Neuronal stem cell (in vitro differentiated cells): ENCODE data around the gene PARP15.

Source experiments
- DNase-seq: peaks from one replicate; pipeline ENCODE4 v3.0.0-alpha.2; 2013; ENCODE audit warnings: low spot score
- H2AFZ ChIP-seq: one replicate; pipeline ENCODE4 v1.6.1; 2013; ENCODE audit warnings: mild to moderate bottlenecking, low read length, inconsistent platforms
- H2AK5ac ChIP-seq: 2 replicates; pipeline ENCODE4 v1.6.1; 2013; ENCODE audit warnings: low read depth, mild to moderate bottlenecking, inconsistent platforms, low read length, moderate library complexity, mixed read lengths
- H2BK120ac ChIP-seq: 2 replicates; pipeline ENCODE4 v1.6.1; 2013; ENCODE audit warnings: low read depth, mild to moderate bottlenecking, inconsistent platforms, low read length, moderate library complexity, mixed read lengths
- H2BK12ac ChIP-seq: one replicate; pipeline ENCODE4 v1.6.1; 2013; ENCODE audit warnings: low read length, inconsistent platforms
- H2BK15ac ChIP-seq: 2 replicates; pipeline ENCODE4 v1.6.1; 2013; ENCODE audit warnings: mild to moderate bottlenecking, low read length, inconsistent platforms, mixed read lengths
- H2BK5ac ChIP-seq: one replicate; pipeline ENCODE4 v1.6.1; 2013; ENCODE audit warnings: inconsistent platforms, mild to moderate bottlenecking, low read length, moderate library complexity
- H3K14ac ChIP-seq: one replicate; pipeline ENCODE4 v1.6.1; 2013; ENCODE audit warnings: low read length, inconsistent platforms
- H3K18ac ChIP-seq: 2 replicates; pipeline ENCODE4 v1.6.1; 2013; ENCODE audit warnings: low read length, inconsistent platforms
- H3K23ac ChIP-seq: 2 replicates; pipeline ENCODE4 v1.6.1; 2013; ENCODE audit warnings: low read depth, mild to moderate bottlenecking, mixed read lengths, low read length, inconsistent platforms; ENCODE audit not compliant: poor library complexity
- H3K27ac ChIP-seq: replicated peaks from 3 replicates; pipeline ENCODE4 v1.5.1; 2013; ENCODE audit warnings: low read length, inconsistent platforms
- H3K27me3 ChIP-seq, 3 experiments: 2 replicates each; pipeline ENCODE4 v1.6.1; 2013; ENCODE audit warnings: low read length in 3 of 3, mild to moderate bottlenecking in 2 of 3, inconsistent platforms in 1 of 3, low read depth in 1 of 3, mixed read lengths in 1 of 3, moderate library complexity in 1 of 3; ENCODE audit not compliant: control insufficient read depth in 3 of 3, insufficient read depth in 3 of 3
- H3K36me3 ChIP-seq, 2 donors: replicated peaks in 1 of 2; 2 replicates each; pipeline ENCODE4 v1.6.1; 2013; ENCODE audit warnings: low read length in 2 of 2; ENCODE audit not compliant: control insufficient read depth in 2 of 2, insufficient read depth in 2 of 2
- H3K4ac ChIP-seq: 2 replicates; pipeline ENCODE4 v1.6.1; 2013; ENCODE audit warnings: inconsistent platforms, mild to moderate bottlenecking, low read length, moderate library complexity
- H3K4me1 ChIP-seq, 2 donors: 1 replicate in 1 of 2; 2 replicates in 1 of 2; pipeline ENCODE4 v1.6.1; 2013; ENCODE audit warnings: low read length in 2 of 2, low read depth in 1 of 2; ENCODE audit not compliant: control insufficient read depth in 2 of 2, insufficient read depth in 1 of 2
- H3K4me2 ChIP-seq: one replicate; pipeline ENCODE4 v1.6.1; 2013; ENCODE audit warnings: mild to moderate bottlenecking, low read length, inconsistent platforms; ENCODE audit not compliant: insufficient read depth, poor library complexity, severe bottlenecking
- H3K4me3 ChIP-seq, 2 donors: 2 replicates each; pipeline ENCODE4 v1.5.1; 2013; ENCODE audit warnings: low read length in 2 of 2, mild to moderate bottlenecking in 2 of 2, inconsistent platforms in 1 of 2, moderate library complexity in 1 of 2
- H3K79me1 ChIP-seq: one replicate; pipeline ENCODE4 v1.6.1; 2013; ENCODE audit warnings: low read depth, mild to moderate bottlenecking, inconsistent platforms, low read length, moderate library complexity
- H3K9ac ChIP-seq: one replicate; pipeline ENCODE4 v1.6.1; 2013; ENCODE audit warnings: mild to moderate bottlenecking, low read depth, low read length, inconsistent platforms; ENCODE audit not compliant: poor library complexity
- H3K9me3 ChIP-seq, 2 donors: replicated peaks in 1 of 2; 2 replicates each; pipeline versions ENCODE3 to v1.6.1; 2013; ENCODE audit warnings: low read length in 2 of 2, mild to moderate bottlenecking in 2 of 2, inconsistent platforms in 1 of 2, low read depth in 1 of 2, mixed read lengths in 1 of 2, moderate library complexity in 1 of 2; ENCODE audit not compliant: control insufficient read depth in 2 of 2, insufficient read depth in 1 of 2
- H4K8ac ChIP-seq: one replicate; pipeline ENCODE4 v1.6.1; 2013; ENCODE audit warnings: low read depth, mild to moderate bottlenecking, inconsistent platforms, low read length, moderate library complexity
- H4K91ac ChIP-seq: one replicate; pipeline ENCODE4 v1.6.1; 2013; ENCODE audit warnings: low read length, low read depth, mild to moderate bottlenecking, inconsistent platforms; ENCODE audit not compliant: poor library complexity
- WGBS, 2 donors: extraction: QIAGEN DNeasy Blood & Tissue Kit; methylation state at CpG; one replicate each; pipeline ENCODE4 v1.1.7; 2013; ENCODE audit warnings: missing lambda C conversion rate in 2 of 2, mixed read lengths in 1 of 2; ENCODE audit not compliant: insufficient read length in 2 of 2, insufficient replicate concordance in 1 of 2; ENCODE audit errors: extremely low coverage in 2 of 2; 5-methylcytosine and 5-hydroxymethylcytosine counted together

The PARP15 gene

DNA sequence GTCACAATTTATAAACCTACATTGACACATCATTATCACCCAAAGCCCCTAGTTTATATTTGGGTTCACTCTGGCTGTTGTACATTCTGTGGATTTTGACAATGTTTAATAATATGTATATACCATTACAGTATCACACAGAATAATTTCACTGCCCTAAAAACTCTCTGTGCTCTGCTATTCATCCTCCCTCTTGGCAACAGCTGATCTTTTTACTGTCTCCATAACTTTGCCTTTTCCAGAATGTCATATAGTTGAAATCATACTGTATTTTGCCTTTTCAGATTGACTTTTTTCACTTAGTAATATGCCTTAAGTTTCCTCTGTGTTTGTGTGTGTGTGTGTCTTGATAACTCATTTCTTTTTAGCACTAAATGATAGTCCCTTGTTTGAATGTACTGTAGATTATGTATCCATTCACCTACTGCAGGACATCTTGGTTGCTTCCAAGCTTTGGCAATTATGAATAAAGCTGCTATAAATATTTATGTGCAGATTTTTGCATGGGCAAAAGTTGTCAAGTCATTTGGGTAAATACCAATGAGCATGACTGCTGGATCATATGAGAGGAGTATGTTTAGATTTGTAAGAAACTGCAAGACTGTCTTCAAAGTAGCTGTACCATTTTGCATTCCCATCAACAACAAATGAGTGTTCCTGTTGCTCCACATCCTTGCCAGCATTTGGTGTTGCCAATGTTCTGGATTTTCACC is 9.5 kb downstream of the PARP15 start:
- Histone ChIP-seq H3K27me3 (no peaks in the 10 kb centered on the region), H2BK120ac (no peak overlapping the region), H3K27ac (no peak overlapping the region), H3K4me3 (no peak overlapping the region), H3K9ac (no peak overlapping the region), H4K91ac (no peak overlapping the region), H3K4me2 (no peak overlapping the region), H2BK5ac (no peak overlapping the region), H2AK5ac (no peak overlapping the region), H3K18ac (no peak overlapping the region), H2BK15ac (no peak overlapping the region), H2BK12ac (no peak overlapping the region), H3K4me1 (no peaks in the 10 kb centered on the region), H2AFZ (no peak overlapping the region), H3K23ac (no peak overlapping the region), H3K36me3 (no peaks in the 10 kb centered on the region), H3K9me3 (peaks cover 5% of the 10 kb centered on the region in 2 donors), H4K8ac (no peak overlapping the region), H3K14ac (no peak overlapping the region), H3K4ac (no peak overlapping the region), H3K79me1 (no peaks in the 10 kb centered on the region)
- no peak for DNase-seq

DNA sequence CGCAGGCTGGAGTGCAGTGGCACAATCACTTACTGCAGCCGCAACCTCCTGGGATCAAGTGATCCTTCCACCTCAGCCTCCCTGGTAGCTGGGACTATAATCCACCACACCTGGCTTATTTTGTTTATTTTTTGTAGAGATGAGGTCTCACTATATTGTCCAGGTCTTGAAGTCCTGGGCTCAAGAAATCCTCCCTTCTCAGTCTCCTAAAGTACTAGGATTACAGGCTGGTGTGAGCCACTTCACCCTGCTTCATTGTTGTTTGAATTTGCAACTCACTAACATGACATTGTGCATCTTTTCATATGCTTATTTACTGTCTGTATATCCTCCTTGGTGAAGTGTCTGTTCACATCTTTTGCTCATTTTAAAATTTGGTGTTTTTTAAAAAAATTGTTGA is 10.1 kb downstream of the PARP15 start:
- H2BK5ac ChIP-seq, result no peak overlapping the region
- no peaks in the 10 kb centered on the region for H3K27me3 ChIP-seq
- no peak overlapping the region for H2BK15ac ChIP-seq
- H3K23ac ChIP-seq, result no peak overlapping the region
- H3K9ac ChIP-seq, result no peak overlapping the region
- no peaks in the 10 kb centered on the region for H3K36me3 ChIP-seq
- no peak overlapping the region for H2BK120ac ChIP-seq
- no peaks in the 10 kb centered on the region for H3K4me1 ChIP-seq
- H3K27ac ChIP-seq, result no peak overlapping the region
- no peak overlapping the region for H3K4me2 ChIP-seq
- H4K8ac ChIP-seq, result no peak overlapping the region
- no peak overlapping the region for H2AFZ ChIP-seq
- H2BK12ac ChIP-seq, result no peak overlapping the region
- no CpG with 5 or more reads among the region's 2 CpGs for WGBS, 2 donors
- H3K4ac ChIP-seq, result no peak overlapping the region
- H2AK5ac ChIP-seq, result no peak overlapping the region
- DNase-seq, result no peak
- no peak overlapping the region for H4K91ac ChIP-seq
- no peaks in the 10 kb centered on the region for H3K79me1 ChIP-seq
- H3K4me3 ChIP-seq, result no peak overlapping the region
- H3K14ac ChIP-seq, result no peak overlapping the region
- H3K9me3 ChIP-seq, result peaks cover 0 to 2% of the 10 kb centered on the region in 2 donors
- no peak overlapping the region for H3K18ac ChIP-seq

DNA sequence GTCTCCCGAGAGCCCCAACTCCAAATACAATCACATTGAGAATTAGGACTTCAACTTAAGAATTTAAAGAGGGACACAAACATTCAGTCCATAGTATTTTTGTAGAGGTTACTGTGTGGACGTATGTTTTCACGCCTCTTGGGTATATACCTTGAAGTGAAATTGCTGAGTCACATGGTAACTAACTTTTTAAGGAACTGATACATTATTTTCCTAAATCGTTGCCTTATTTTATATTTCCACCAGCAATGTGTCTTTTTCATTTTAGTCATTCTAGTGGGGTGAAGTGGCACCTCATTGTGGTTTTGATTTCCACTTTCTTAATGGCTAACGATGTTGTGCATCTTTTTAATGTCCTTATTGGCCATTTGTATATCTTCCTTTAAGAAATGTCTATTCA is 11.8 kb downstream of the PARP15 start:
- Histone ChIP-seq H2BK12ac (no peak overlapping the region), H4K8ac (no peak overlapping the region), H4K91ac (no peak overlapping the region), H3K4me3 (no peak overlapping the region), H2AFZ (no peak overlapping the region), H3K14ac (no peak overlapping the region), H2BK120ac (no peak overlapping the region), H2BK5ac (no peak overlapping the region), H3K9ac (no peak overlapping the region), H3K27me3 (no peaks in the 10 kb centered on the region), H3K27ac (no peak overlapping the region), H3K4me2 (no peak overlapping the region), H3K4ac (no peak overlapping the region), H3K79me1 (no peaks in the 10 kb centered on the region), H3K23ac (no peak overlapping the region), H3K18ac (no peak overlapping the region), H2BK15ac (no peak overlapping the region), H3K4me1 (no peaks in the 10 kb centered on the region), H2AK5ac (no peak overlapping the region), H3K36me3 (no peaks in the 10 kb centered on the region), H3K9me3 (no peaks in the 10 kb centered on the region)
- DNase-seq, result no peak
- no CpG with 5 or more reads among the region's 5 CpGs for WGBS, 2 donors

DNA sequence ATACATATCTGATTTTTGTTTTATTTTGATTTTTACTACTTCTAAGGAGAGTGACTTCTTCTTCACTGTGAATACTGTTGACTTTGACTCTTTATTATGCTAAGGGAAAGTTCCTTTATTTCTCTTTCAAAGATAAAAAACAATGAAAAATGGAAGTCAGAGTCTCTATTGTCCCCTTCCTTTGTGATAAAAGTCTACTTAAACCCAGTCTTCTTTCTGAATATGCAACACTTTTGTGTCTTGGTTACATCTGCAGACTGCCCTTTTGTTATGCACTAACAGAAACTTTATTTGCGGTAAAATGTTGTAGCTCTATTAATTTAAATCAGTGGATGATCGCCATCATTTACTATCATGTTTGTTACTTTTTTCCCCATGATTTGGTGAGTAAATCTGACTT is 13.2 kb downstream of the PARP15 start:
- DNase-seq, result no peak
- no peak overlapping the region for H3K4ac ChIP-seq
- H3K79me1 ChIP-seq, result no peaks in the 10 kb centered on the region
- no peak overlapping the region for H3K4me3 ChIP-seq
- H3K23ac ChIP-seq, result no peak overlapping the region
- no peak overlapping the region for H3K27ac ChIP-seq
- H3K14ac ChIP-seq, result no peak overlapping the region
- H4K91ac ChIP-seq, result no peak overlapping the region
- no peaks in the 10 kb centered on the region for H3K4me1 ChIP-seq
- H4K8ac ChIP-seq, result no peak overlapping the region
- H2BK15ac ChIP-seq, result no peak overlapping the region
- H3K9me3 ChIP-seq, result no peaks in the 10 kb centered on the region
- H3K9ac ChIP-seq, result no peak overlapping the region
- no peak overlapping the region for H2BK5ac ChIP-seq
- no peak overlapping the region for H3K18ac ChIP-seq
- no peak overlapping the region for H2AFZ ChIP-seq
- no peak overlapping the region for H3K4me2 ChIP-seq
- H2AK5ac ChIP-seq, result no peak overlapping the region
- no peak overlapping the region for H2BK120ac ChIP-seq
- no peaks in the 10 kb centered on the region for H3K36me3 ChIP-seq
- no peaks in the 10 kb centered on the region for H3K27me3 ChIP-seq
- WGBS, 2 donors, result no CpG with 5 or more reads among the region's 2 CpGs
- H2BK12ac ChIP-seq, result no peak overlapping the region
